ENCODE data around the gene DYSF. TPM values are rescaled to one million over a fixed set of nuclear protein-coding genes. Genes with fewer than 3 reads are reported as not detected.
A peak's percentile ranks its signal among the peaks of the same experiment; 100 is the strongest.

Gene DYSF
- total and polyA plus RNA-seq, 2 donors (not counting 1 experiment from before 2014, with no cell fraction given): 0.17 to 0.43 TPM

DNA sequence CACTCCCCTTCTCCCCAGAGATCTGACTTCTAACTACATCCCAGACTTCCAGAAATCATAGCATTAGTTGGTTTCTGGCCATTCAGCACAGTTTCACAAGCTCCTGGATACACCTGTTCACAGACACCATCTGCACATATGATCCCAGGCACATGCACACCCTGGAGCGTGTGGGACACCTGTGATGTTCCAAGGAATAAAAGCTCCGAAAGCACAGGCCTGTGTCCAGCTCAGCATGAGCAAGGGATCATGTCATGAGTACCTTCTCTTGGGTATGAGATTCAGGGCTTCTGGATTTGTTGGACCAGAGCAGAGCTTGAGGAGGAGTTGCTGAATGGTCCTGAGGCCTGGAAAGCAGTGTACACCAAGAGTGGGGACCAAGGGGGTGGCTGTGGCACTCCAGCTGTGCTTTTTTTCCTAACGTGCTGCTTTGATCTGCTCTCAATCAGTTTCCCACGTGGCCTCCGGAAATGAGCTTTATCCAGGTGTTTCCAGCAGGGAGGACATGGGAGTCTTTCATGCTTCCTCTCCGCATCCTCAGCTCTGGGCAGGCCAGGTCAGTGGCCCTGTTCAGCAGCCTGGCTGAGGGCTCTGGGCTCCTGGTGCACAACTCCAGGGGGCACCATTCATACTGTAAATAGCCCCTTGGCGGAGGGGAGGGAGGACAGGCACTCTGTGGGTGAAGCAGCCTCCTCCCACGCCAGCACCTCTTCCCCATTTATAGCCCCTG lies 1.8 kb downstream of the DYSF start:
- H3K27ac ChIP-seq (ENCODE audit: low read length in 2 of 2): no peak overlapping the region
- H3K27ac Mint-ChIP-seq: no peak overlapping the region
- no peak for DNase-seq
- H3K4me1 Mint-ChIP-seq: peaks cover 19% of the 10 kb centered on the region
- peaks cover 0 to 42% (median 22%) of the 10 kb centered on the region in 4 experiments for H3K27me3 ChIP-seq (replicated peaks in 1 of 4; ENCODE audit: control extremely low read depth in 1 of 4, control insufficient read depth in 3 of 4, insufficient read depth in 4 of 4, low read length in 3 of 4)
- POLR2A ChIA-PET: interaction anchor here (0.6 kb wide), 1 partner anchor 38 kb away, joined by 3 read pairs; no protein-coding TSS in a partner anchor
- peaks cover 24 to 28% of the 10 kb centered on the region in 2 donors for H3K4me1 ChIP-seq (ENCODE audit: control insufficient read depth in 2 of 2, insufficient read depth in 2 of 2, low read length in 2 of 2)
- H3K9me3 ChIP-seq (ENCODE audit: control extremely low read depth in 1 of 3, control insufficient read depth in 2 of 3, insufficient read depth in 1 of 3, low read length in 2 of 3): peaks cover 0 to 2% (median 0%) of the 10 kb centered on the region in 3 donors
- H3K4me3 Mint-ChIP-seq: no peak overlapping the region
- H3K36me3 ChIP-seq (replicated peaks in 1 of 2; ENCODE audit: control extremely low read depth in 1 of 2, control insufficient read depth in 1 of 2, extremely low read depth in 1 of 2, insufficient read depth in 2 of 2, low read length in 1 of 2): no peaks in the 10 kb centered on the region
- H2AFZ ChIP-seq (ENCODE audit: insufficient read depth, low read depth, low read length, poor library complexity, severe bottlenecking): no peak overlapping the region
- intact Hi-C loops (cut with micrococcal nuclease): no loop called here
- H3K27me3 Mint-ChIP-seq: peaks cover 51% of the 10 kb centered on the region
- no peak for ATAC-seq (ENCODE audit: low read depth)
- no peak overlapping the region for H3K4me2 ChIP-seq (replicated peaks; ENCODE audit: low read depth, low read length, poor library complexity, severe bottlenecking)
- CTCF ChIA-PET: no interaction called here
- H3K4me3 ChIP-seq (ENCODE audit: control extremely low read depth in 1 of 5, extremely low read depth in 1 of 5, insufficient read depth in 1 of 5, low read depth in 2 of 5, low read length in 4 of 5): peak overlapping the region in 1 of 5 experiments; percentile 54
- TF ChIP-seq EZH2 (IDR thresholded peaks at IDR 0.05; ENCODE audit: borderline replicate concordance, insufficient read depth, low read depth, low read length, poor library complexity, severe bottlenecking): no peak
- TF ChIP-seq, protein P1, sequence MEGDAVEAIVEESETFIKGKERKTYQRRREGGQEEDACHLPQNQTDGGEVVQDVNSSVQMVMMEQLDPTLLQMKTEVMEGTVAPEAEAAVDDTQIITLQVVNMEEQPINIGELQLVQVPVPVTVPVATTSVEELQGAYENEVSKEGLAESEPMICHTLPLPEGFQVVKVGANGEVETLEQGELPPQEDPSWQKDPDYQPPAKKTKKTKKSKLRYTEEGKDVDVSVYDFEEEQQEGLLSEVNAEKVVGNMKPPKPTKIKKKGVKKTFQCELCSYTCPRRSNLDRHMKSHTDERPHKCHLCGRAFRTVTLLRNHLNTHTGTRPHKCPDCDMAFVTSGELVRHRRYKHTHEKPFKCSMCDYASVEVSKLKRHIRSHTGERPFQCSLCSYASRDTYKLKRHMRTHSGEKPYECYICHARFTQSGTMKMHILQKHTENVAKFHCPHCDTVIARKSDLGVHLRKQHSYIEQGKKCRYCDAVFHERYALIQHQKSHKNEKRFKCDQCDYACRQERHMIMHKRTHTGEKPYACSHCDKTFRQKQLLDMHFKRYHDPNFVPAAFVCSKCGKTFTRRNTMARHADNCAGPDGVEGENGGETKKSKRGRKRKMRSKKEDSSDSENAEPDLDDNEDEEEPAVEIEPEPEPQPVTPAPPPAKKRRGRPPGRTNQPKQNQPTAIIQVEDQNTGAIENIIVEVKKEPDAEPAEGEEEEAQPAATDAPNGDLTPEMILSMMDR (IDR thresholded peaks at IDR 0.05): no peak
- 59% methylated on average over 7 of the region's 8 CpGs for WGBS (ENCODE audit: insufficient coverage)
- no peaks in the 10 kb centered on the region for H4K20me1 ChIP-seq (ENCODE audit: control insufficient read depth, insufficient read depth, low read length, poor library complexity, severe bottlenecking)
- H3K9me3 Mint-ChIP-seq (ENCODE audit: insufficient read depth): no peaks in the 10 kb centered on the region
- no peaks in the 10 kb centered on the region for H3K79me2 ChIP-seq (ENCODE audit: control insufficient read depth, insufficient read depth, low read length)
- no peak overlapping the region for H3K9ac ChIP-seq (ENCODE audit: low read length)

Measured in B cell (primary cell).